Mononuclear cell (primary cell): Measurements from ENCODE around the gene TNFSF4. TPM values are rescaled to one million over a fixed set of nuclear protein-coding genes. Genes with fewer than 3 reads are reported as not detected.
"Not testable (repeated sequence)": the region's sequence is repeated elsewhere in the genome, so short reads cannot be mapped to it uniquely, and the experiment has no call there.

Experiments
- H3K27me3 ChIP-seq: 2 replicates; pipeline ENCODE4 v1.6.0; 2011; ENCODE audit warnings: low read length, control low read depth; ENCODE audit not compliant: insufficient read depth
- H3K4me1 ChIP-seq: 2 replicates; pipeline ENCODE4 v1.5.1; 2011; ENCODE audit warnings: mild to moderate bottlenecking, low read length, control low read depth; ENCODE audit not compliant: insufficient read depth
- H3K4me3 ChIP-seq: 2 replicates; pipeline ENCODE4 v1.5.1; 2011; ENCODE audit warnings: mild to moderate bottlenecking, low read length, moderate library complexity
- H3K9me3 ChIP-seq: 2 replicates; pipeline ENCODE4 v1.5.1; 2011; ENCODE audit warnings: low read depth, mild to moderate bottlenecking, control low read depth, low read length
- total RNA-seq: library from RNA; depleted of rRNA; stranded (reverse); fragments of >200 nt; gene quantifications from one replicate; pipeline ENCODE4 v1.2.3, GENCODE V29; 2012

TNFSF4 gene
- total RNA-seq, 1 donor = 14.3 TPM

- H3K27me3 ChIP-seq = no peaks in the 10 kb centered on the region
- no peaks in the 10 kb centered on the region for H3K9me3 ChIP-seq
- no peak overlapping the region for H3K4me3 ChIP-seq
- no peaks in the 10 kb centered on the region for H3K4me1 ChIP-seq
Observed at GRCh38 chr1:173161510-173162221, 45.5 kb downstream of the TNFSF4 start.

GRCh38 chr1:173153964-173154363 is 53.2 kb downstream of the TNFSF4 start:
- not testable (repeated sequence) for H3K27me3 ChIP-seq, H3K4me1 ChIP-seq, H3K4me3 ChIP-seq, H3K9me3 ChIP-seq

- Histone ChIP-seq H3K4me3 (no peak overlapping the region), H3K9me3 (no peaks in the 10 kb centered on the region), H3K27me3 (no peaks in the 10 kb centered on the region), H3K4me1 (no peaks in the 10 kb centered on the region)
Observed at GRCh38 chr1:173153503-173153902, 53.6 kb downstream of the TNFSF4 start.

GRCh38 chr1:173152598-173152997 is 54.5 kb downstream of the TNFSF4 start:
- H3K4me1 ChIP-seq = no peaks in the 10 kb centered on the region
- H3K9me3 ChIP-seq = no peaks in the 10 kb centered on the region
- H3K27me3 ChIP-seq = no peaks in the 10 kb centered on the region
- H3K4me3 ChIP-seq = no peak overlapping the region

DNA sequence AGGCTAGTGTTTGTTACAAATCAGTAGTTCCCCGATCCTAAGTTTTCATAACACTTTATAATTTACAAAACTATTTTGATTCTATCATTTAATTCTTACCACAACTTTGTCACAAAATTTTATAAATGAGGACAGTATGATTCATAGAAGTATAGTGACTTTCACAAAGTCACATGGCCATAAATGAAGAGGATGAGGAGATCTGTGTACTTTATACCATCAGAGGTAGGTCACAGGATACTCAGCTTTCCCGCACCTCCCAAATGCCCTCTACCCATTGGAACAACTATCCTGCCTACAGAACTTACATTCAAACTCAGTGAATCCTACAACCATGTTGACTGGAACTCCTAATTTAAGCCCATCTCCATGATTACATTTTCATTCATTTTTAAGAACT is 56.3 kb downstream of the TNFSF4 start:
- Histone ChIP-seq H3K4me3 (no peak overlapping the region), H3K27me3 (no peaks in the 10 kb centered on the region), H3K9me3 (peaks cover 1% of the 10 kb centered on the region), H3K4me1 (no peaks in the 10 kb centered on the region)

DNA sequence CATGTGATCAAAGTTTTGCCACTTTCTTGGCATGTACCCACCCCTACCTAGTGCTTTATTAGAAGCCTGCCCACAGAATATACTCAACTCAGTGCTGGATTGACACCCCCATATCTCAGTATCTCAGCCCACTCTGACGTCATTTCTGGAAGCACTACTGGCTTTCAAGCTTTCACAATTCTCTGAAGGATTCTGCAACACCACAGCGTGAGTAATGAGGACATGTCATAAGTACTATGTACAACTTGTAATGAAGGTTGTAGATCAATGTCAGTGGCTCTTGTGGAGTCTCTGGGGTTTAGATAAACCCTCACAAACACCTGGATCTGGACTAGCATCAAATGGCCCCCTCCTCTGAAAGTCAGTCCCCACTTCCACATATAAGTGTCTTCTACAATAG is 57.2 kb downstream of the TNFSF4 start:
- no peak overlapping the region for H3K4me3 ChIP-seq
- peaks cover 10% of the 10 kb centered on the region for H3K9me3 ChIP-seq
- H3K27me3 ChIP-seq = no peaks in the 10 kb centered on the region
- no peaks in the 10 kb centered on the region for H3K4me1 ChIP-seq

GRCh38 chr1:173148971-173149370 is 58.2 kb downstream of the TNFSF4 start:
- no peaks in the 10 kb centered on the region for H3K4me1 ChIP-seq
- no peak overlapping the region for H3K4me3 ChIP-seq
- H3K9me3 ChIP-seq = peaks cover 12% of the 10 kb centered on the region
- no peaks in the 10 kb centered on the region for H3K27me3 ChIP-seq

- Histone ChIP-seq H3K4me3 (no peak overlapping the region), H3K27me3 (no peaks in the 10 kb centered on the region), H3K4me1 (no peaks in the 10 kb centered on the region), H3K9me3 (peaks cover 12% of the 10 kb centered on the region)
Observed at GRCh38 chr1:173148545-173148944, 58.6 kb downstream of the TNFSF4 start.

DNA sequence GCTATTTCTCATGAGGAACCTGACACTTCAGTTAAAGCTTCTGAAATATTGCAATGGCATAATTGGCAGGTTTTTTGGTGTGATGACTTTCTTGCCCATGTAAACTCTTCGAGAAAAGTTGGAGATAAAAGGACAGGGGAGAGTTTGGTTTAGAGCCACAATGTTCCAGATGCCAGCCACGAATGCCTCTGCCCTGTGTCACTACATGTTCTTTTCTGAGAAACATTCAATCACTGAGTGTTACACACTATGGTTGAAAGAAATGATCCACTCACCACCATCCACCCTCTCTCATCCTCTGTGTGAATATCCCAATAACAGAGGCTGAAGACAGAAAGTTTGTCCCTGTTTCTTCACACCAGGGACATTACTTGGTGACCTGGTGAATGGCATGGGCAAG is 66.4 kb downstream of the TNFSF4 start:
- no peak overlapping the region for H3K4me3 ChIP-seq
- peaks cover 10% of the 10 kb centered on the region for H3K9me3 ChIP-seq
- no peaks in the 10 kb centered on the region for H3K4me1 ChIP-seq
- H3K27me3 ChIP-seq = no peaks in the 10 kb centered on the region

- H3K27me3 ChIP-seq = no peaks in the 10 kb centered on the region
- H3K4me3 ChIP-seq = no peak overlapping the region
- H3K9me3 ChIP-seq = no peaks in the 10 kb centered on the region
- no peaks in the 10 kb centered on the region for H3K4me1 ChIP-seq
Observed at GRCh38 chr1:173139706-173140105, 67.4 kb downstream of the TNFSF4 start.

GRCh38 chr1:173137107-173137706 is 69.9 kb downstream of the TNFSF4 start:
- H3K9me3 ChIP-seq = no peaks in the 10 kb centered on the region
- H3K4me3 ChIP-seq = no peak overlapping the region
- H3K27me3 ChIP-seq = no peaks in the 10 kb centered on the region
- H3K4me1 ChIP-seq = no peaks in the 10 kb centered on the region

DNA sequence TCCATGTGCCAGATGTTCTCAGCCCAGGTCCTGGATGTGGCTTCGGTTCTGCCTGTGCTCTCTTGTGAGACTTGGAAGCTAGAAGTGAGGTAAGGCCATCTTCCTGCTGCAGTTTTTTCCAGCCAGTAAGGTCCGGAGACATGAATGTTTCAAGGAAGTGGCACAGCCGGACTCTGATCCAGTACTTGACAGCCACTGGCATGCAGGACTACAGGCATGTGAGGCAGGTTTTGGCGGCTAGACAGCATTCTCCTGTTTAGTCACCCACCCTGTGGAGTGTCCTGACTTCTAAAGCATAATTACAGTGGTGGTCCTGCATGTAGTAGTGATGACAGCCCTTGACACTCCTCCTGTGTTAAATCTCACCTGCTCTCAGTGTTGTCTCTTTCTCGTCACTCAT is 72.3 kb downstream of the TNFSF4 start:
- Histone ChIP-seq H3K27me3 (no peaks in the 10 kb centered on the region), H3K9me3 (no peaks in the 10 kb centered on the region), H3K4me1 (no peaks in the 10 kb centered on the region), H3K4me3 (no peak overlapping the region)

GRCh38 chr1:173134029-173134428 is 73.1 kb downstream of the TNFSF4 start:
- Histone ChIP-seq H3K27me3 (no peaks in the 10 kb centered on the region), H3K9me3 (no peaks in the 10 kb centered on the region), H3K4me3 (no peak overlapping the region), H3K4me1 (no peaks in the 10 kb centered on the region)
